Lower lobe of right lung (tissue), 2 donors: ENCODE data around the gene NTM. TPM values are rescaled to one million over a fixed set of nuclear protein-coding genes. Genes with fewer than 3 reads are reported as not detected.

Source experiments
- ATAC-seq, 2 donors: fragments of 200-7000 bp; cut with Tn5 transposase; one replicate each; pipeline ENCODE4 v1.9.1; 2020 to 2022; ENCODE audit warnings: mild to moderate bottlenecking in 2 of 2, moderate library complexity in 2 of 2
- DNase-seq: peaks from one replicate; pipeline ENCODE4 v3.0.0-alpha.2; 2020
- H3K27ac ChIP-seq: fragments of 200-600 bp; one replicate; pipeline ENCODE4 v1.8.0; 2022
- H3K27me3 ChIP-seq: fragments of 200-600 bp; one replicate; pipeline ENCODE4 v1.8.0; 2022; ENCODE audit warnings: low read depth
- H3K36me3 ChIP-seq: fragments of 200-600 bp; one replicate; pipeline ENCODE4 v1.8.0; 2022; ENCODE audit warnings: mild to moderate bottlenecking
- H3K4me1 ChIP-seq: fragments of 200-600 bp; one replicate; pipeline ENCODE4 v1.8.0; 2022
- H3K4me3 ChIP-seq: fragments of 200-600 bp; one replicate; pipeline ENCODE4 v1.8.0; 2022; ENCODE audit warnings: mild to moderate bottlenecking
- H3K9me3 ChIP-seq: fragments of 200-600 bp; one replicate; pipeline ENCODE4 v1.8.0; 2022
- CTCF ChIP-seq: fragments of 200-600 bp; IDR thresholded peaks from one replicate; pipeline ENCODE4 v1.8.0; 2022; ENCODE audit warnings: antibody characterized with exemption, mild to moderate bottlenecking
- intact Hi-C: fragments of 100-400 bp; cut with DNase I; formaldehyde crosslinking; loops from one replicate; pipeline ENCODE4 v1.11.0; 2022
- total RNA-seq: library from RNA; stranded (reverse); fragmentation: NEBNext Ultra II Directional; extraction: Animal tissue kit (Norgen Biotek cat#: 25700); gene quantifications from one replicate; pipeline ENCODE4 v1.2.1, GENCODE V29; 2021
- donor health status: DM: no; HTN: yes; CAD: no; lungs with severe emphysema.

NTM gene
- total RNA-seq, 1 donor from 2014 or later, result 2.3 TPM

- Histone ChIP-seq H3K27me3 (no peaks in the 10 kb centered on the region), H3K36me3 (no peaks in the 10 kb centered on the region), H3K4me3 (no peak overlapping the region), H3K4me1 (no peaks in the 10 kb centered on the region), H3K9me3 (no peaks in the 10 kb centered on the region), H3K27ac (no peak overlapping the region)
- intact Hi-C loops, result no loop called here
- TF ChIP-seq CTCF, result no peak
- DNase-seq (no peak), ATAC-seq (no peak)
Observed at GRCh38 chr11:131888230-131888855, 517.9 kb downstream of the NTM start.

GRCh38 chr11:131889146-131889577 lies 518.7 kb downstream of the NTM start:
- Histone ChIP-seq H3K27ac (no peak overlapping the region), H3K27me3 (no peaks in the 10 kb centered on the region), H3K36me3 (no peaks in the 10 kb centered on the region), H3K4me3 (no peak overlapping the region), H3K4me1 (no peaks in the 10 kb centered on the region), H3K9me3 (no peaks in the 10 kb centered on the region)
- no peak for TF ChIP-seq CTCF
- intact Hi-C loops, result no loop called here
- ATAC-seq (peak; percentile 49 to 52), DNase-seq (no peak)

GRCh38 chr11:131889760-131890581 lies 519.6 kb downstream of the NTM start:
- no peak for ATAC-seq
- no peak overlapping the region for H3K27ac ChIP-seq
- H3K4me1 ChIP-seq, result no peaks in the 10 kb centered on the region
- no peak for DNase-seq
- intact Hi-C loops, result no loop called here
- H3K9me3 ChIP-seq, result no peaks in the 10 kb centered on the region
- no peaks in the 10 kb centered on the region for H3K36me3 ChIP-seq
- H3K27me3 ChIP-seq, result no peaks in the 10 kb centered on the region
- no peak for TF ChIP-seq CTCF
- H3K4me3 ChIP-seq, result no peak overlapping the region

- Histone ChIP-seq H3K36me3 (no peaks in the 10 kb centered on the region), H3K9me3 (no peaks in the 10 kb centered on the region), H3K4me1 (no peaks in the 10 kb centered on the region), H3K27ac (no peak overlapping the region), H3K27me3 (no peaks in the 10 kb centered on the region), H3K4me3 (no peak overlapping the region)
- intact Hi-C loops, result no loop called here
- no peak for TF ChIP-seq CTCF
- ATAC-seq, result no peak
- DNase-seq, result no peak
Observed at GRCh38 chr11:131893103-131893890, 522.9 kb downstream of the NTM start.

GRCh38 chr11:131893988-131894387 lies 523.6 kb downstream of the NTM start:
- no peaks in the 10 kb centered on the region for H3K27me3 ChIP-seq
- no peak for DNase-seq
- no peaks in the 10 kb centered on the region for H3K36me3 ChIP-seq
- ATAC-seq, result no peak
- H3K9me3 ChIP-seq, result no peaks in the 10 kb centered on the region
- no peak overlapping the region for H3K27ac ChIP-seq
- intact Hi-C loops, result no loop called here
- no peak overlapping the region for H3K4me3 ChIP-seq
- no peaks in the 10 kb centered on the region for H3K4me1 ChIP-seq
- TF ChIP-seq CTCF, result no peak
